Hippocampal formation (tissue), 2 donors: ENCODE results near the gene PPP1R14D.

Source experiments
- DNase-seq, 2 donors: peaks; one replicate each; lab custom pipeline; 2025; lab: John Stamatoyannopoulos, UW

Gene PPP1R14D

DNA sequence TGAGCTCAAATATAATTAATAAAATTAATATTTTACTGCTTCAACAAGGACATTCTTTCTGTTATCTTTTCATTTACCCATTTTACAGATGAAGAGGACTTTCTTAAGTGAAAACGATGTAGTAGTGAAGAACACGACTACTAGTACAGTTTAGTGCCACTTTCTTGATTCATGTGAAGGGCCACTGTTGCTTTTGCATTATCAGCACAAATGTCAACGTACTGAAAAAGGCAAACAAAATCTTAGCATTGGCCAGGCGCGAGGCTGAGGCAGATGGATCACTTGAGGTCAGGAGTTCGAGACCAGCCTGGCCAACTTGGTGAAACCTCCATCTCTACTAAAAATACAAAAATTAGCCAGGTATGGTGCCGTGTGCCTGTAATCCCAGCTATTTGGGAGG is 9.5 kb downstream of the PPP1R14D start:
- no peak for DNase-seq

DNA sequence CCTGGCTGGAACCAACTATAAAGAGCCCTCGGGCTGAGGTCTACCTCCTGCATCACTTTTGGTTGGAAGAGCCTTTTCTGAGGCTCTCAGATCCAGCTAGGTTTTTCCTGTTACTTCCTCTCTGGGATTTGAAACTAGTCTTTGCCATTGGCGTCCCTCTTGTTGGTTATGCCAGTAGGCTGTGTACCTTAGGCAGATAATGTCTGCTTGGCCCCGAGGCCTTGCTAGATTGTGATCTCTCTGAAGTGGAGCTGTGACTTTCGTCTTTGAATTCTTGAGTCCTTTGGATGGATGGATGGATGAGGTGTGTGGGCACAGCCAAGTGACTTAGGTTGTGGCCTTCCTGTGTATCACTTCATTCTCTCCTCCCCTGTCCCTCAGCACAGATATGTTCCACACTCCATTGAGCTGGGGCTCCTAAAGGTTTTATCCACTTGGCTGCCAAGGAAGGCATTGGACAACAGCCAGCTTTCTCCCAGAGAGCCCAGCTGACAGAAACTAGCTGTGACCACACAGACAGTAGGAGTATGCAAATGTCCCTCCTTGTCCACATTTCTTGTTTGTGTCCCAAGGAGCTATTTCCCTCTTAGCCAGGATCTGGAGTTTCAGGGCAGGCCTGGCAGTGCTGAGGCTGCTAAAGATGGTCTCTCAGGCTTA is 13.3 kb downstream of the PPP1R14D start:
- DNase-seq = no peak

DNA sequence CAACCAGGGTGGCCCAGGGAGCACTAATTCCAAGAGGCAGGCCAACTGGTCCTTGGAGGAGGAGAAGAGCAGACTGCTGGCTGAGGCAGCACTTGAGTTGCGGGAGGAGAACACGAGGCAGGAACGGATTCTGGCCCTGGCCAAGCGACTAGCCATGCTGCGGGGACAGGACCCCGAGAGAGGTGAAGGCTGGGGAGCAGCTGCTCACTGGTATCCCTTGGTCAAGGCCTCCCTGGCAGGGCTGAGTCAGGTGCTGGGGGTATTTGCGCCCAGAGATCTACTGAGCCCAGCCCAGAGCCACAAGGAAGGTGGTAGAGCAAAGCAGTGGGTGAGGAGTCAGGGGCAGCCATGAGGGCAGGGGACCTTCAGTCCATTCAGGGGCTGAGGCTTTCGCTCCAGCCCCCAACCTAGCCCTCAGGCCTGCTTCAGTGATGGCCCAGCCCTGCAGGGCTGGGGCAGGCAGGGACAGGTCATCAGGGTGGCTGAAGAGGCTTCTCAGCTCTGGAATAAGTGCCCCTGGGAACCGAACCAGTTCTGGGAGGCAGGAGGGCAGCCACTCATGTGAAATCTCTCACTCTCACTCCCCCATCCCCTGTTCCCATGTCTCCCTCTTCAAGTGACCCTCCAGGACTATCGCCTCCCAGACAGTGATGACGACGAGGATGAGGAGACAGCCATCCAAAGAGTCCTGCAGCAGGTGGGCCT is 15.6 kb downstream of the PPP1R14D start:
- DNase-seq = no peak

DNA sequence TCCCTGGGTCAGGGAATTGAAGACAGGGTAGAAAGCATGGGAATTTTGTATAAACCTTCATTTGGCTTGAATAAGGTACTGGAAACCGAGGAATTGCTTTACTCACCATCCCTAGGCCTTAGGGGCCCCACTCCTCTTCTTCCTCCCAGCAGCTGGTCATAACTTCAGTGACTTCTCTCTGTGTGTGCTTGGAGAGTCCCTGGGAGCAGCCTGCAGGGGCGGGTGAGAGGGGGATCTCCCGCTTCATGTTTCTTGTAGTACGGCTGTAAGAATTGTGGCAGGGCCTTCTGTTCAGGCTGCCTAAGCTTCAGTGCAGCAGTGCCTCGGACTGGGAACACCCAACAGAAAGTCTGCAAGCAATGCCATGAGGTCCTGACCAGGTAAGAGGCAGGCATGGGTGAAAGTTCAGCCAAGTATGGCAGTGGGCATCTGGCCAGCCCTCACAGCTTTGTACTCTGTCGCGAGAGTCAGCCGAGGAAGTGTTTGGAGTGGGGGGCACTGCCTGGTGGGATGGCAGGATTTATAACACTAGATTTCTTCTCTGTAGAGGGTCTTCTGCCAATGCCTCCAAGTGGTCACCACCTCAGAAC is 19.6 kb downstream of the PPP1R14D start:
- no peak for DNase-seq

DNA sequence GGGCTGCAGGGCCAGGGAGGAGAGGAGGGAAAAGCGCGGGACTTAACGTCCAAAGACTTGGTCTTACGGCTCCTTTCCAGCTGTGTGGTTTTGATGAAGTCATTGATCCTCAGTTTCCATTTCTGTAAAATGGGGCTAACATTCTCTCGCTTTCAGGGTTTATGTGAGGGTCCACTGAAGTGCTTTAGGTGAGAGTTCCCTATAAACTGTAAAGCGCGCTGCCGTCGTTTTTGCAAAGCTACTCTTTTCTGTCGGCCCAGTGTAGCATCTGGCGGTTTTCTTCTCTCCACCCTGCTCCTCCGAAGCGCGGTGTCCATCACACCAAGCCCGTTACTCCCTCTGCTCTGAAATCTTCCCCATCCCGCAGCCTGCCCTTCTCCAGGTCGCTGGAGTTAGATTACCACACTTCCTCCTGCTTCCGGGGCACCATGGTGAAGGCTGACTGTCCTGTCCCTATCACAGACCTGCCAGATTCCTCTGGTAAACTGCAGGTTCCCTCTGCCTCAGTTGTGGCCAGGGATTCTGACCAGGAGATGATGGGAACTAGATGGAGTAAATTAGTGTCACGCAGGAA is 20.5 kb downstream of the PPP1R14D start:
- no peak for DNase-seq

DNA sequence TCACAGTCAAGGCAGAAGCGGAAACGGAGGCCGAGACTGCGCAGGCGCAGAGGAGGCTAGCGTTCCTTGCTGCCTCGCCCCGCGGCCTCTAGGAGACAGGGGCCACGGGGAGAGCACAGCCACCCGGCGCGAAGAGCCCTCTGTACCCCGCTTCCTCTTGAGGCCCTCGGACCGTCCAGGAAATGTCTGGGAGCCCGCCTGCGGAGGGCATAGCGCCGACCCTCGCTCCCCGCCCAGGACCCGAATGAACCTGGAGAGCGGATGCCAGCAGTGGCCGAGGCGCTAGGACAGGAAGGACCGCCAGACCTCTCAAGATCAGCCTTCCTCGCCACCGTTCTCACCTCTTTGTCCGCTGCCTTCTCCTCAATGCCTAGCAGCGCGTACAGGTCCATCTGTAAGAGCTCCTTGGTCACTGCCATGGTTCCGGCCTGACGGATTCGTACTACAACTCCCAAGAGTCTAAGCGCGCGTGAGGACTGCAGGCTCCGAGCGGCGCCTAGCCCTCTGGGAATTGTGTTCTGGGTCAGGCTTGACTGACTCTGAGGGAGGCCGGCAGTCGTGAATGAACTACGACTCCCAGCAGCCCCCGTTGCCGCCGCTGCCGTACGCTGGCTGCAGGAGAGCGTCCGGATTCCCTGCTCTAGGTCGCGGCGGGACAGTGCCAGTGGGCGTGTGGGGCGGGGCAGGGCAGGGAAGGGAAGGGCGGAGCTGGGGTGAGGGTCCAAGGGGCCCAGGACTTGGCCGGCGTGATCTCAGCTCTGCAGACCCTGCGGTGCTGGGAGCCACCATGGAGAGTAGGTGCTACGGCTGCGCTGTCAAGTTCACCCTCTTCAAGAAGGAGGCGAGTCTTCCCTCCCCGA is 21.2 kb downstream of the PPP1R14D start, which contains the start of the genes DNAJC17 and ZFYVE19:
Gene DNAJC17 (minus strand): TSS at position 446 of the 860 bp plus-strand sequence. CDS start 27 bp downstream, at position 419.
Gene ZFYVE19 (plus strand): TSS at position 62 of the 860 bp plus-strand sequence. CDS start 501 bp downstream, at position 563.
- DNase-seq = peak; percentile 97 to 99

DNA sequence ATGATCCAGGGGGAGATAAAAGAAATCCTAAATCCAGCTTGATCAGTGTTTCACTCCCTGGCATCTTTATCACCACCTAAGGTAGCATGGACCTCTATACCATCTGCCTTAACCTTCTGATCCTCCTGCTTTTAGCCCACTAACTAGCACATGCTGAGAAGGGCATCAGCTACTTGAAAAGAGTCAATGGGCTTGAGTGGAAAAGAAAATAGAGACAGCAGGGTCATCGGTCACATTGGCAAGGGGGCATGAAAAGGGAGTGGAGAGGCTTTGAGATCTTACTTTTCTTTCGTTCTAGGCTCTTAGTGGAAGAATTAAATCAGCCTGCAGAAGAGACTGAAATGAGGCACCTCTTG is 21.9 kb downstream of the PPP1R14D start:
- DNase-seq = no peak

DNA sequence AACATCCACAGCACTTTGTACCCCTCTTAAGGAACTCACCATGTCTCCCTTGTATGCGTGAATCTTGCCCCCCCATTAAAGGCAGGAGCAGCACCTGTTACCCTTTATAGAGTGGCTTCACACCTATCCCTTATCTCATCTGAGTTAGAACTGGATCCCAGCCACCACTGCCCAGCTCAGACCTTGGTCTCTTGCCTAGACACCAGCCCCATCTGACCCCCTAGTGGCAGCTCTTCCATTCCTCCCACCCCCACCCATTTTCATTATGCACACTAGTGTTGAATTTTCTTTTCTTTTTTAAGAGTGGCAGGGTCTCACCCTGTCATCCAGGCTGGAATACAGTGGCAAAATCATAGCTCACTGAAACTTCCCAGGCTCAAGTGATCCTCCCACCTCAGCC is 24.8 kb downstream of the PPP1R14D start:
- no peak for DNase-seq

DNA sequence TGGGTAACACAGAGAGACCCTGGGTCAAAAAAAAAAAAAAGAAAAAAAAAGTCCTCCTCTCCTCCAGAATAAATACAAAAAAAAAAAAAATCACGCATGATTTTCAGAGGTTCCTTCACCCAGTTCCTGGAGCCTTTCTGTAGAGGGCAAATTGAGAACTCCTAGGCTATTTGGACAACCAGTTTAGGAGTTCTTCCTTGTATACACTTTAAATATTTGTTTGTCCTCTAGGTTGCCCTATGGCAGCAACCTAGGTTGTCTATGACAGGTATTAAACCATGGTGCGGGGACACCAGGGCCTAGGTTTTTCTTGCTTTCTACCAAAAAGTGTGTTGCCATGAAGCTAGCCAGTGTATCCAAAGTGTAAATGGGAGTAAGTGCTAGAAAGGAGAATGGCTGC is 25.4 kb downstream of the PPP1R14D start:
- DNase-seq = no peak

DNA sequence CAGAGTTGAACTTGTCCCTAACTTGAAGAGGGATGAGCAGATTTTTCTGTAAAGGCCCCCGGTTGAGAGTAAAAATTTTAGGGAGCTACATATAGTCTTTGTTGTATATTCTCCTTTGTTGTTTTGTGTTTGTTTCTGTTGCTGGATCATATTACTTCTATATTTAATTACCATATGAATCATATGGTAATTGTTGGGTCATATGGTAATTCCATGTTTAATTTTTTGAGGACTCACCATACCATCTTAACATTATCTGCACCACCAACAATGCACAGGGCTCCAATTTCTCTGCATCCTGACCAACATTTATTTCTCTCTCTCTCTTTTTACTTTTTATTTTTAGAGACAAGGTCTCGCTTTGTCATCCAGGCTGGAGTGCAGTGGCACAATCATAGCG is 29.0 kb downstream of the PPP1R14D start:
- DNase-seq = no peak

DNA sequence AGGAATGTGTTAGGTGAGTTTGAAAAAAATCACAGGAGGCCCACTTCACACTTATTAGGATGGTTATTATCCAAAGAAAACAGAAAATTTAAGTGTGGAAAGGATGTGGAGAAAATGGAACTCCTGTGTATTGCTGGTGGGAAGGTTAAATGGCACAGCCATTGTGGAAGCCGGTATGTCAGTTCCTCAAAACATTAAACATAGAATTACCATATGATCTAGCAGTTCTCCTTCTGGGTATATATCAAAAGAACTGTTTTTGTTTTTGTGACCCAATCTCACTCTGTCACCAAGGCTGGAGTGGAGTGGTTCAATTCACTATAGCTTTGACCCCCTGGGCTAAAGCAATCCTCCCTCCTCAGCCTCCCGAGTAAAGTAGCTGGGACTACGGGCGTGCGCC is 32.0 kb downstream of the PPP1R14D start:
- DNase-seq = no peak

DNA sequence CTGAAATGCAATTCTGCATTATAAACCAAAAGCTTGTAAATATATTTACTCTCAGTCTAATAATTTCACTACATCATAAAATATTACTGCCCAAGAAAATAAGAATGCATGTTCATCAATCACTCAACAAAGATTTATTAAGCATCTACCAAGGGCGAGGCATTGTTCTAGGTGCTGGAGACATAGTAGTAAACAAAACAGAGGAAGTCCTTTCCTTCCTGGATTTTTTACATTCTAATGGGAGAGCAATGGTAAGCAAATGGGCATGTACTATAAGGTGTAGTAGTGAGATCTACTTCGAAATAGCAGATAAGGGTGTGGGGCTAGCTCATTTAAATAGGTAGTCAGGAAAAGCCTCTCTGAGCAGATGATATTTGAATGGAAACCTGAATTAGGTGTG is 32.5 kb downstream of the PPP1R14D start:
- no peak for DNase-seq

DNA sequence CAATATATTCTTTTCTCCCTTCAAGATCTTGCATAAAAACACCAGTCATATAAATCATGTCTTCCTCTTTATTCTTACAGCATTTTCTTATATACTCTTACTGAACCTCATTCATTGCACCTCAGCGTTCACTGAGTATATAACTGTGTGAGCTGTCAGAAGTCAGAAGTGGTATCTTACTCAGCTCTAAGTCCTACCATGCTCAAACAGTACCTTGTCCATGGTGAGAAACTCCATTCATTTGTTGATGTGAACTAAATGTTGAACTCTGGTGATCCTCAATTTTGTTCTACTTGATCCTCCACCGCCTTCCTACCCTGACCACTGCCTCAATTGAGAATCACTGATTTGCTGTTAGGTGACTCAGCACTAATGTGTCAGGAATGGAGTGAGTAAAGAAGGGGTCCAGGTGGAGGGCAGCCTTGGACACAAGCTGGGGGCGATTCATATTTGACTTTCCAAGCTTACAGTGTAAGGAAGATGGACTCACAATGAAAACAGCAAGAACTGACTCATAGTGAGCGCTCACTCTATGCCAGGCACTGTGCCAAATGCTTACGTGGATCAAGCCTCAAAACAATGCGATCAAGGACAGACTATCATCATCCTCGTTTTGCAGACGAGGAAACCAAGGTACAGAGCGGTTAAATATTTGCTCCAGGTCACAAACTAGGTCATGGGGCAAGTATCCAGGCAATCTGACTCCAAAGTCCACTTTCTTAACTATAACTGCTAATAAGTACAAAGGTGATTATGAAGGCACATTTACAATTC is 35.1 kb downstream of the PPP1R14D start:
- DNase-seq = no peak

DNA sequence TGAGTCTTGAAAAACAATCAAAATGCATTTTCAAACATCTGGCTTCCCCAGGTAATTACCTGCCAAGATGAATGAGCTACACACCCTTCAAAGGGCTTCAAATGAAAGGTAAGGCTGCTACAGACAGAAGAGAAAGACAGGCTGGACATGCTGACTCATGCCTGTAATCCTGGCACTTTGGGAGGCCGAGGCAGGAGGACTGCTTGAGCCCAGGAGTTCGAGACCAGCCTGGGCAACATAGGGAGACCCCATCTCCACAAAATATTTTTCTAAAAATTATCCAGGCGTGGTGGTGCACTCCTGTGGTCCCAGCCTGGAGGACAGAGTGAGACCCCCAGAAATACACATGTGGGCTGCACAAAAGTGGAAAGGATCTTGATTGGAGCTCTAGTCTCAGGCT is 36.1 kb downstream of the PPP1R14D start:
- DNase-seq = no peak

DNA sequence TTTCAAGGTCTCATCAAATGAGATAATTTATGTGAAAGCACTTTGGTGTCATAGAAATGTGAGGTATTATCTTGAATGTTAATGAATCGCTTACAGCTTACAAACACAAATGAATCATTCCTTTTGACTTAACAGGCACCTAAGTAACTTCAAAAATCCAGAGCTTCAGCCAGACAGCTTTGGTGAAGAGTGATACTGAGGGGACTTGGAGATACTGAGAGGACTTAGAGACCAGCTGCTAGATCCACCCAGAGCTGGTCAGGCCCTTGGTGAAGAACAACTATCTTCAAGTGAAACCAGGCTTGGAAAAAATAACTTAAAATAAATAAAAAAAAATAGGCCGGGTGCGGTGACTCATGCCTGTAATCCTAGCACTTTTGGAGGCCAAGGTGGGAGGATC is 37.8 kb downstream of the PPP1R14D start:
- DNase-seq = no peak

DNA sequence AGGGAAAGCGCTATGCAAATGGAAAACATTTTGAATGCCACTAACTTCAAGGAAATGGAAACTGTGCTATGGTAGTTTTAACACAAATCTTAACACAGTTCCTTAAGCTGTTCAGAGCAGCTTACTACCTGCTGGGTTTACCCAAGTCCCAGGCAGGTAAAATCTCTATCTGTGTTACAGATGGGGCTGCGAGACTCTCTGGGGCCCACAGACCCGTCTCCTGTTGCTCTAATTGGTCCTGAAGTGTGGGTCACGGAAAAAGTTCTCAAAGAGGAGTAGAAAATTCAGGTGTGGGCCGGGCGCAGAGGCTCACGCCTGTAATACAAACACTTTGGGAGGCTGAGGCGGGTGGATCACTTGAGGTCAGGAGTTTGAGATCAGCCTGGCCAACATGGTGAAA is 38.5 kb downstream of the PPP1R14D start:
- no peak for DNase-seq

DNA sequence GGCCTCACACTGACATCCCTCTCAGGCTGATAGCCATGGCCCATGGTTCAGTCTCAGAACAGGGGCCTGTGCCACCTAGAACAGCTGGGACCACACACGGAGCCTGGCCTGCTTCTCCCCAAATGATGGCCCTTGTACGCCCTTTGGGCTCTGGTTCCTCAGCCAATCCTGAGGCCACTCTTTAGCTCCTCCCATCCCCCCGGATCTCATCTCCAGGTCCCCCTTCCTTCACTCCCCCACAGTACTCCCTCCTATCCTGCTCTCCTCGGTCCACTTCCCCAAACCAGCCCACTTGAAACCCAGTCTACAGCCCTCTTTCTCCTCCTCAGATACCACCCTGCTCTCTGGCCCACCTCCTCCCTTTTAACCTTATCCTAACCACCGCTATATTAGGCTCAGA is 39.4 kb downstream of the PPP1R14D start:
- no peak for DNase-seq

DNA sequence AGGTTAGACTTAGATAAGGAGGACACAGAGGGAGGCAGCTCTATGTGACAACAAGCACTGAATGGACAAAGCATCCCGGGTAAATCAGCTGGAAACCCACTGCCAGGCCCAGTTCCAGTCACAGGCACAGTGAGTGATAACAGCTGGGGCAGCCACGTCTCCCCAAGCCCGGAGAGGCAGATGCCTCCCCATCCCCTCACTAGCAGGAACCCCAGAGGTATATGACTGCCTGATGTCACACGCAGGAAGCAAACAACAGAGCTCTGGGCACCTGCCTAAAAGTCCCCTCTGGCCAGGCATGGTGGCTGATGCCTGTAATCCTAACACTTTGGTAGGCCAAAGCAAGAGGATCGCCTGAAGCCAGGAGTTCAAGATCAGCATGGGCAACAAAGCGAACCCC is 40.5 kb downstream of the PPP1R14D start:
- DNase-seq = no peak

DNA sequence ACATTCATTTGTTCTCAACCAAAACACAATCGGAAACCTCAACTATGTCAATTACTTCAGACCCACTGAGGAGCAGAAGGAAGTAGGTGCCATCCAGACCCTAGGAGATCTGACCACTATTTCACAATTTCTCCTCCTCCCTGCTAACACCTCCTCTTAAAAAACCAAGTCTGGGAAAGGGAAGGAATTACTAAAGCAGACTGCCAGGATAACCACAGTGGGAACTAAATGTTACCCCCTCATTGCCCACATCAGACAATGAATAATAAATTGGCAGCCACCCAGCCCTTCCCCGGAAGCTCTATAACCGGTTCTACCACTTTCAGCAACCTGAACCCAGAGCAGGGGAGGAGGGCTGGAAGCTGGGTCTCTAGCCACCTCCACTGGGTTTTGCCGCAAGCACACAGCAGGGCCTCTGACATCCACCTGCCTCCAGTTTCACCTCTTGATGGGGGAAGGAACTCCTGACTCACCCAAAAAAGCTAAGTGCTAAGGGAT is 41.1 kb downstream of the PPP1R14D start:
- no peak for DNase-seq

DNA sequence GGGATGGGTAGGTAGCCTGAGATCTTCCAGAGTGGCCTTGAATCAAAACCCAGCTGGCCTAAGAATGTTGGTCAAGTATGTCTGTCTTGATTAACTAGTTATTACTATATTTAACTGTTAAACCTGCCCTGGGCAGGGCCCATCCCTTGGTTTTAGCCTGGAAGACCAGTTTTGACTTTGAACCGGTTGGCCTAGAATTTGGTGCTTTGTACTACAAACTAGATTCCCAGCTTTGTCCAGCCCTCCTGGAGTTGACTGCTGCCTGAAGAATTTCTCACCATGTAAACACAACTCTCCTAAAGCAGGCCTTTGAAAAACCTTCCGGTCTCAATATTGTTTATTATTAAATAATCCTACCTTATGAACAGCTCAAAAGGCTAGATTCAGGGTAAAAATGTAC is 42.7 kb downstream of the PPP1R14D start:
- no peak for DNase-seq

DNA sequence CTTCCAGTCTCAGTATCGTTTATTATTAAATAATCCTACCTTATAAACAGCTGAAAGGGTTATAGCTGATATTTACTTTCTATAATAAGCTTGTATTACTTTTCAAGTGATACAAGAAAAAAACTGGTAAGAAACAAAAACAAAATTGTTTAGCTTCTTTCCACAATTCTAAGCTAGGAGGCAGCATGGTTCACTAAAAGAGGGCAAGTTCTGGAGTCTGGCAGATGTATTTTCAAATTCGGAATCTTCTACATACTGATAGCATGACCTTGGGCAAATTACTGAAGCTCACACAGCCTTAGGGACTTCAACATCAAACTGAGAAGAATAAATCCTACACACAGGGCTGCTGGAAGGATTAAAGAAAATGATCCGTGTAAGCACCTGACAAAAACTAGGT is 43.3 kb downstream of the PPP1R14D start:
- DNase-seq = no peak
